Measurements from ENCODE around the gene OR6P1. TPM values are rescaled to one million over a fixed set of nuclear protein-coding genes. Genes with fewer than 3 reads are reported as not detected.

The OR6P1 gene
- total RNA-seq, 3 donors from 2014 or later (not counting 1 experiment from before 2014, with no cell fraction given) = not detected

GRCh38 chr1:158583962-158584361 is 13.6 kb upstream of the OR6P1 start:
- H3K27ac ChIP-seq (ENCODE audit: low read length) = no peak overlapping the region
- H3K4me1 Mint-ChIP-seq = no peaks in the 10 kb centered on the region
- TF ChIP-seq, protein P1, sequence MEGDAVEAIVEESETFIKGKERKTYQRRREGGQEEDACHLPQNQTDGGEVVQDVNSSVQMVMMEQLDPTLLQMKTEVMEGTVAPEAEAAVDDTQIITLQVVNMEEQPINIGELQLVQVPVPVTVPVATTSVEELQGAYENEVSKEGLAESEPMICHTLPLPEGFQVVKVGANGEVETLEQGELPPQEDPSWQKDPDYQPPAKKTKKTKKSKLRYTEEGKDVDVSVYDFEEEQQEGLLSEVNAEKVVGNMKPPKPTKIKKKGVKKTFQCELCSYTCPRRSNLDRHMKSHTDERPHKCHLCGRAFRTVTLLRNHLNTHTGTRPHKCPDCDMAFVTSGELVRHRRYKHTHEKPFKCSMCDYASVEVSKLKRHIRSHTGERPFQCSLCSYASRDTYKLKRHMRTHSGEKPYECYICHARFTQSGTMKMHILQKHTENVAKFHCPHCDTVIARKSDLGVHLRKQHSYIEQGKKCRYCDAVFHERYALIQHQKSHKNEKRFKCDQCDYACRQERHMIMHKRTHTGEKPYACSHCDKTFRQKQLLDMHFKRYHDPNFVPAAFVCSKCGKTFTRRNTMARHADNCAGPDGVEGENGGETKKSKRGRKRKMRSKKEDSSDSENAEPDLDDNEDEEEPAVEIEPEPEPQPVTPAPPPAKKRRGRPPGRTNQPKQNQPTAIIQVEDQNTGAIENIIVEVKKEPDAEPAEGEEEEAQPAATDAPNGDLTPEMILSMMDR (IDR thresholded peaks at IDR 0.05) = no peak
- peaks cover 5% of the 10 kb centered on the region in 2 donors for H3K9me3 Mint-ChIP-seq
- no peak for ATAC-seq
- no peak for DNase-seq
- no peaks in the 10 kb centered on the region for H3K4me1 ChIP-seq (ENCODE audit: control insufficient read depth, insufficient read depth, low read length)
- H3K36me3 ChIP-seq (ENCODE audit: control insufficient read depth, insufficient read depth, low read length) = no peaks in the 10 kb centered on the region
- peaks cover 5% of the 10 kb centered on the region for H3K27me3 ChIP-seq (ENCODE audit: control insufficient read depth, insufficient read depth, low read length)
- H3K9me3 ChIP-seq (ENCODE audit: control insufficient read depth, insufficient read depth, low read length) = peaks cover 10% of the 10 kb centered on the region
- WGBS (ENCODE audit: insufficient coverage) = 86% methylated on average over 1 of the region's 4 CpGs
- H3K27ac Mint-ChIP-seq = no peak overlapping the region
- peaks cover 7% of the 10 kb centered on the region for H3K36me3 Mint-ChIP-seq
- no peak overlapping the region for H3K4me3 Mint-ChIP-seq
- no peak overlapping the region for H3K4me3 ChIP-seq (ENCODE audit: low read length)
- H3K27me3 Mint-ChIP-seq (ENCODE audit: low read depth in 2 of 2) = peaks cover 17 to 49% of the 10 kb centered on the region in 2 donors
- intact Hi-C loops (cut with micrococcal nuclease) = no loop called here

DNA sequence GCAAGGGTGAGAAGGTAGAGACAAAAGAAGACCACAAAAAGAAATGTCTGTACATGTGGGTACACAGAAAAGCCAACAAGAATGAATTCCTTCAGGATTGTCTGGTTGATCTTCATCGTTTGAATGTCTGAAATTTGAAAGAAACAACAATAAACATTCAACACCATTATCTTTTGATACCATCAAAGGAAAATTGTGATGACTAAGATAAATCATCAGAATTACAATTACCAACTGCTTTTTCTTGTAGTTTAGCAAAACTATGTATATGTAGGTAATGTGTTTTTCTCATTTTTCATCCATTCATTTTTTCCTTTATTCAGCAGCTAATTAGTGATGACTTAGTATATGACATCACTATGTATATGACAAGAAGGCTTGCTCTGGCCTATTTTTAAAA is 9.4 kb upstream of the OR6P1 start, which contains the start of gene OR10X1:
Gene OR10X1 (minus strand): TSS at position 167 of the 400 bp plus-strand sequence. CDS start 0 bp downstream, at position 167.
- WGBS (ENCODE audit: insufficient coverage) = no CpG with 5 or more reads among the region's 1 CpG
- Mint-ChIP-seq H3K4me1 (no peaks in the 10 kb centered on the region), H3K27ac (no peak within 1 kb of the TSS), H3K36me3 (no peaks in the 10 kb centered on the region), H3K4me3 (no peak within 1 kb of the TSS), H3K9me3 (no peaks in the 10 kb centered on the region), H3K27me3 (ENCODE audit: low read depth in 2 of 2) (peaks cover 17 to 58% of the 10 kb centered on the region in 2 donors)
- DNase-seq = no peak
- no peak within 1 kb of the TSS for H3K4me3 ChIP-seq (ENCODE audit: low read length)
- intact Hi-C loops (cut with micrococcal nuclease) = no loop called here
- no peaks in the 10 kb centered on the region for H3K4me1 ChIP-seq (ENCODE audit: control insufficient read depth, insufficient read depth, low read length)
- no peaks in the 10 kb centered on the region for H3K36me3 ChIP-seq (ENCODE audit: control insufficient read depth, insufficient read depth, low read length)
- ATAC-seq = no peak
- H3K27me3 ChIP-seq (ENCODE audit: control insufficient read depth, insufficient read depth, low read length) = peaks cover 4% of the 10 kb centered on the region
- TF ChIP-seq, protein P1 (IDR thresholded peaks at IDR 0.05) = no peak
- no peaks in the 10 kb centered on the region for H3K9me3 ChIP-seq (ENCODE audit: control insufficient read depth, insufficient read depth, low read length)
- no peak within 1 kb of the TSS for H3K27ac ChIP-seq (ENCODE audit: low read length)

- TF ChIP-seq, protein P1 (IDR thresholded peaks at IDR 0.05) = no peak
- no peaks in the 10 kb centered on the region for H3K9me3 Mint-ChIP-seq
- H3K4me1 Mint-ChIP-seq = no peaks in the 10 kb centered on the region
- H3K4me3 Mint-ChIP-seq = no peak overlapping the region
- no peak overlapping the region for H3K27ac ChIP-seq (ENCODE audit: low read length)
- H3K4me3 ChIP-seq (ENCODE audit: low read length) = no peak overlapping the region
- intact Hi-C loops (cut with micrococcal nuclease) = no loop called here
- WGBS (ENCODE audit: insufficient coverage) = 94% methylated on average over 1 of the region's 3 CpGs
- H3K9me3 ChIP-seq (ENCODE audit: control insufficient read depth, insufficient read depth, low read length) = no peaks in the 10 kb centered on the region
- no peaks in the 10 kb centered on the region for H3K36me3 Mint-ChIP-seq
- H3K27ac Mint-ChIP-seq = no peak overlapping the region
- H3K36me3 ChIP-seq (ENCODE audit: control insufficient read depth, insufficient read depth, low read length) = no peaks in the 10 kb centered on the region
- DNase-seq (no peak), ATAC-seq (no peak)
- no peaks in the 10 kb centered on the region for H3K4me1 ChIP-seq (ENCODE audit: control insufficient read depth, insufficient read depth, low read length)
- H3K27me3 Mint-ChIP-seq (ENCODE audit: low read depth in 2 of 2) = peaks cover 14 to 52% of the 10 kb centered on the region in 2 donors
- peaks cover 4% of the 10 kb centered on the region for H3K27me3 ChIP-seq (ENCODE audit: control insufficient read depth, insufficient read depth, low read length)
These were observed 7.2 kb upstream of the OR6P1 start for GRCh38 chr1:158577561-158577960.

DNA sequence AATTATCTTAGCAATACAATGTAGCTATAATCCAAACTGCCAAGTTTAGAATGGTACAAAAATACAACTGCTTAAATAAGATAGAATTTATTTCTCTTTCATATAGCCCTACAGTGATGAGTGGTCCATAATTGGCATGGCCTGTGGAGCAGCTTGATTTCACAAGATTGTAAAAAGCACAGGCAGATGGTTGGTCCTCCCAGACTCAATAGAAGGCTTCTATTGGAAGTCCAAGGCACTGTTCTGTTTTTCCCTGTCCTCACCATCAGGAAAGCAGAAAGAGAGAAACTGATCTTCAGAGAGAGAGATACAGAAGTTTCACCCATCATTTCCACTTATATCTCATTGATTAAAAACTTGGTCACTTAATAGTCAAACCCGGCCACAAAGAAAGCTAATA is 1.8 kb upstream of the OR6P1 start:
- intact Hi-C loops (cut with micrococcal nuclease) = no loop called here
- DNase-seq = no peak
- Histone ChIP-seq H3K27me3 (ENCODE audit: control insufficient read depth, insufficient read depth, low read length) (peaks cover 4% of the 10 kb centered on the region), H3K4me1 (ENCODE audit: control insufficient read depth, insufficient read depth, low read length) (no peaks in the 10 kb centered on the region), H3K9me3 (ENCODE audit: control insufficient read depth, insufficient read depth, low read length) (no peaks in the 10 kb centered on the region), H3K27ac (ENCODE audit: low read length) (no peak overlapping the region), H3K36me3 (ENCODE audit: control insufficient read depth, insufficient read depth, low read length) (no peaks in the 10 kb centered on the region), H3K4me3 (ENCODE audit: low read length) (no peak overlapping the region)
- H3K9me3 Mint-ChIP-seq = no peaks in the 10 kb centered on the region
- TF ChIP-seq, protein P1 (IDR thresholded peaks at IDR 0.05) = no peak
- no peak overlapping the region for H3K27ac Mint-ChIP-seq
- 100% methylated on average over 1 of the region's 1 CpG for WGBS (ENCODE audit: insufficient coverage)
- H3K27me3 Mint-ChIP-seq (ENCODE audit: low read depth in 2 of 2) = peaks cover 35 to 41% of the 10 kb centered on the region in 2 donors
- no peaks in the 10 kb centered on the region for H3K4me1 Mint-ChIP-seq
- H3K36me3 Mint-ChIP-seq = no peaks in the 10 kb centered on the region
- no peak for ATAC-seq
- H3K4me3 Mint-ChIP-seq = no peak overlapping the region

All from natural killer cell (primary cell).